GM19240 (cell line): Measurements from ENCODE around the gene PUS3.

ENCODE experiments used
- DNase-seq: peaks from one replicate; pipeline ENCODE4 v3.0.0; 2011; ENCODE audit warnings: low spot score; ENCODE audit not compliant: insufficient read length

Gene PUS3

DNA sequence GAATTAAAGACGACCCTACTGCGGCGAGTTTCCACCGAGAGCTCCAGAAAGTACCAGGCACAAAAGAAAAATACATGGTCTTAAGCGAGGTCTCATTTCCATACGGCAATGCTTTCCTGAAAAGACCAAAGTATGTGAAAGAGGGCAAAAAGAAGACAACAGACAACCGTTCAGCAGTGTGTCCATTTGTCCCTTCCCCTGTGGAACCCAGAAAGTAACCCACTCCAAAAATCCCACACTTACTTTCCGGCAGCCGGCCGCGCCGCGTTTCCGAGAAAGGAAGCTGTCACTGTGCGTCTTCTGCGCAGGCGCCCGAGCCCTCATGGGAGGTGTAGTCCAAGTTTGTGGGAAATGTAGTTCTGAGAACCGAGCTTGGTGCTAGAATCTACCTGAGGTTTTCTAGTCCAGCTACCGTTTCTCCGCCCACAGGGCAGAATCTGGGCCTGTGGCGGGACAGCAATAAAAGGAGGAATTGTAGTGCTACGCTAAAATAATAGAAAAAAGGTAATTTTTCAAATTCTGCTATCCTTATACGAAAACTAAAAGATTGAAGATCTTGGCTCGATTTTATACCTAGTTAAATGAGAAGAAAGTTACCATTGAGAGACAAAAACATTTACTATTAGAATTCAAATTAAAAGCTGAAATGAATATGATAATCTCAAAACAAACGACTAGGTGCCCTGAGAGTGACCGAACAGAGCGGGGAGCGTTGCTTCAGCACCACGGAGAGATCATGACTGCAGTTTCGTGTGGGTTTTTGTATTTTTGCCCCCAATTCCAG is at the start of gene PUS3:
TSS of gene PUS3 (minus strand) at position 280 of the 784 bp plus-strand sequence. CDS start 6,922 bp downstream, outside the sequence.
- DNase-seq: peak; percentile 75

DNA sequence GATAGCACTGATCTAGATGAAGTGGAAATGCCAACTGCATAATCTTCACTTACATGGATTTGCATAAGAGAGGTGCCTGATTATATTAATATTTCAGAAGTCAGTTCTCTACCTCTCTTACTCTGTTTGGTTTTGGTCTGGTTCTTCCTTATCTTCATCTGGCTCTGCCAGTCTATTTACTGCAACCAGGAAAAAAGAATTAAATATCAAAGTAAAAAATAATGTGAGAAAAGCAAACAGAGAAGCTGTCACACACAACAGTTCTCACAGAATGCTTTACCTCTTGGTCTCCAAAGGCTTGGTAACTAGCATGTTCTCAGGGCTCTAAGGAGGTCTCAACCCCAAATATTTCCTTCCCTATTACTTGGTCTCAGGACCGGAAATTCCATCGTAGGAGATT is 49.6 kb upstream of the PUS3 start:
- DNase-seq: no peak

- no peak for DNase-seq
Measured at GRCh38 chr11:125951731-125952130, 48.7 kb upstream of the PUS3 start.

- DNase-seq: no peak
Measured at GRCh38 chr11:125950696-125951651, 48.0 kb upstream of the PUS3 start.

DNA sequence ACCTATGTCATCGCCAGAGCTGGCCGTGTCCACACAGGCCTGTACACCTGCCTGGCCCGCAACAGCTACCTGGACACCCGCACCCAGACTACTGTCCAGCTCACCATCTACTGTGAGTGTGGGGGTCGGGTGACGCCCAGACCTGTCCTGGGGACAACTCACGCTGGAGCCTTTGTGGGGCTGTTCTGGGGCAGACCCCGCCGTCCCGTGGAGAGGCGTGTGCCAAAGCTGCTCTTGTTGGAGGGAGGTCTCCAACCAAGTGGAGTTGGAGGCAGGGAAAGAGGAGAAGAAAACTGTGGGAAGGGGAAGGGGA is 47.1 kb upstream of the PUS3 start:
- no peak for DNase-seq

DNA sequence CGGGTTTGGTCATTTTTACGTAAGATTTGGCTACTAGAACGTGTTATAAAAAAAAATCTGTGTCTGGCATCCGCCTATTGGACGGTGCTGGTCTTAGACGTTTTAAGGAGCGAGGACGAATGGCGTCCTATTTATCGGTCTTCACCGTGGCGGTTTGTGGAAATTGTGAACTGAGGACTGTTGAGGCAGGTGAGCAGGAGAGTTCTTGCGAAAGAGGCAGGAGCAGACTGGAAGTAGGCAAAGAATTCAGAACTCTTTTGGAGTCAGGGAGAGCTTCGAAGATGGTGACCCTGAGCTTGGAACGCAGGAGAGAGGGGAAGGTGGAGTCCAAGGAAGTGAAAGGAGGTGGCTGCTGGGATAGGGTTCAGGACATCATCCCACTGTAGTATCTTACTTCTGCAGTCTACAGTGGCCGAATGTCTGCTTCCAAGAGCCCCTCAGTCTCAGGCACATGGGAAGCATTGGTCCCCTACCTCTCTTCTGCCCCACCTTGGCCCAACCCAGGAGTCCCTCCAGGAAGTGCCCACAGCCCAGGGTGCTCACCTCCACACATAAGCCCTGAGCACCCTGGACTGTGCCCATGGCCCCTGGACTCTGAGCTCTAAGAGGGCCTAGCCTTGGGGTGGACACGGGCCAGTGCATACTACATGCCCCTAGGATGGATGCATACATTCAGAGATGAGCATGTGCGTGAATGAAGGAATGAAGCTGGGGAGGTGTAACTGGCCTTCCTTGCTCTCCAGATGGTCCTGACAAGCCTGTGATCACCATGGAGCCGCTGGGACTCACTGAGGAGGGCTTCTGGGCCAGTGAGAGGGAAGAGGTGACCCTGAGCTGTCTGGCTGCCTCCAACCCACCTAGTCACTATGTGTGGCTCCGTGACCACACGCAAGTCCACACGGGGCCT is 46.5 kb upstream of the PUS3 start:
- no peak for DNase-seq

- DNase-seq: no peak
Measured at GRCh38 chr11:125948278-125949051, 45.5 kb upstream of the PUS3 start.

DNA sequence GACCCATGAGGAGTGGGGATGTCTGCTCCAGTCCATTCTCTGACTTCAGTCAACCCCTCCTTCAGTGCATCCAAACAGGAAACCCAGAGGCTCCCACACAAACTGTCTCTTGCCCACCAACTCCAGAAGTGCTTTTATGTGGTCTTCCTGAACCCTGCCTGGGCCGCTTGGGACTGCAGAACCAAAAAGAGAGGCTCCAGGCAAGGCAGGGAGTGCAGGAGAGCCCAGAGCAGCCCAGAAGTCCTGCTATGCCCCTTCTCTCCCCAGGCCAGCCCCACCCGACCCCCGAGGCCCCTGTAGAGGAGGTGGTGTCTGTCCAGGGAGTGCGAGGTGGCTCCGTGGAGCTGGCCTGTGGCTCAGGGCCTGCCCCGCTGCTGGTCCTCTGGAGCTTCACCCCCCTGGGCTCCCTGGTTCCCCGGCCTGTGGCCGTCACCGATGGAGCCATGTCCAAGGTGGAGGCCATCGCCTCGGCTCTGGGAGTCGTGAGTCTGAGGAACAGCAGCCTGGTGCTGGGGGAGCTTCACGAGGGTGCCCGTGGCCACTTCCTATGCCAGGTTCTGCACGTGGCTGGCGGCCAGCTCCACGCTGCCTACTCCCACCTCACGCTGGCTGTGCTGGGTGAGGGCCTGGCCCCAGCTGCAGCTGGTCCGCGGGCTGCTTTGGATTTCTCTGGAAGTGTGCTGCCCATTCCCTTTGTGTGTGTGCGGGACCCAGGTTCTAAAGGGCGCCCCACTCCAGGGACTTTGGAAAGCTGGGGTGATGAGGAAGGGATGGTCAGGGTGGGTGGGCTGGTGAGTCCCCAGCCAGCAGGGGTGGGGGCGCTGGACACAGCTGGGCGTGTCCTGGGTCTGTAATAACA is 44.6 kb upstream of the PUS3 start:
- no peak for DNase-seq

DNA sequence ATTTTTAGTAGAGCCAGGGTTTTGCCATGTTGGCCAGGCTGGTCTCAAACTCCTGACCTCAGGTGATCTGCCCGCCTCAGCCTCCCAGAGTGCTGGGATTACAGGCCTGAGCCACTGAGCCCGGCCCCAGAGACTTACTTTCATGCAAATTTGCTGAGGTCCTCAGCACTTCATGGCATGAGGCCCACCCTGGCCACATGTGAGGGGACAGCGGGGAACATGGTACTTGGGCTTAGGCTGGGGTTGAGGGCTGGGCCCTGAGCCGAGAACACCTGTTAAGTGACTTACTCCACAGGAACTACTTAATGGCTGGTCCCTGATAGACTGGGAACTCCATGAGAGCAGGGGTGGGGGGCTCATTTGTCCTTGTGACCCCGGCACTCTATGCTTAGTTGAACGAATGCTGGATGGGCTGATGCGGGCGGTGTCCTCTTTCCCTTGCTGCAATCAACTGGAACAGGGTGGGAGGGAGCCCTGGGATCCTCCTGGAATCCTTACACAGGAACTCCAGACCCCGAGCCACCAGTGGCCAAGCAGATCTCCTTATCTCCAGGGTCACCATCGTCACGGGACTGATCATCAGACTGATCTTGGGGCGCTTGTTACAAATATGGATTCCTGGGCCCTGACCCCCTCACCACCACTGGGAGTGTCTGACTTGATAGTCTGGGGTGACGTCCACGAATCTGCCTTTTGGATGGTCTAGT is 43.9 kb upstream of the PUS3 start:
- DNase-seq: no peak

DNA sequence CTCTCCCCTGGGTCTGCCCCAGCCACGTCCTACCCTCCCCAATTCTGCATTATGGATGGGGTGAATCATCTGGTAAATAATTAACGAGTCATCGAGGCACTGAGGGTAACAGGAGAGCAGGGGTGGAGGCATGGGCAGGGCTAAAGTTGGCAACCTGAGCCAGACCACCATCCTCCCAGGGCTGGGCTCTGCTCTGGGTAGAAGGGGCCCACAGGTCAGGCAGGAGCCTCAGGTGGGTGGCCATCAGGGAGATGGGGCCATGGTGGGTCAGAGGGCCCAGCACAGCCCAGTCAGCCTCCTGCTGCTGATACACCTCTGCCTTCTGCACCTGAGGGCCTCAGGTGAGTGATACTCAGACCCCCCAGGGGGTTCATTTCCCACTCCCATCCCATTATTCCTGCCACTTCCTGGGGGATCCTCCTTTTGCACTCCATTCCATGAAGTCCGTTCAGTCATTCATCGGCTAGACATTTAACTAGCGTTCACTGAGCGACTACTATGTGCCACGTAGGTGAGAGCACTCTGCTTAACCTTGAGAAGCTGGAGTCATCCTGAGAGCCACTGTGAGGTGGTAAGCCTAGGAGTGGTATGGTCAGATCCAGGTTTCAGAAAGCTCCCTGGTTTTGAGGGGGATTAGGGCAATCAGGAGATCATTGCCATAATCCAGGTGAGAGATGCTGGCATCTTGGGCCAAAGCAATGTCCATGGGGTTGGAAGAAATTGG is 43.0 kb upstream of the PUS3 start, which contains the start of gene VSIG10L2:
TSS of gene VSIG10L2 (plus strand) at position 248 of the 724 bp plus-strand sequence. CDS start at position 260, 12 bp downstream.
- no peak for DNase-seq

GRCh38 chr11:125945011-125945796 is 42.2 kb upstream of the PUS3 start:
- DNase-seq: no peak

DNA sequence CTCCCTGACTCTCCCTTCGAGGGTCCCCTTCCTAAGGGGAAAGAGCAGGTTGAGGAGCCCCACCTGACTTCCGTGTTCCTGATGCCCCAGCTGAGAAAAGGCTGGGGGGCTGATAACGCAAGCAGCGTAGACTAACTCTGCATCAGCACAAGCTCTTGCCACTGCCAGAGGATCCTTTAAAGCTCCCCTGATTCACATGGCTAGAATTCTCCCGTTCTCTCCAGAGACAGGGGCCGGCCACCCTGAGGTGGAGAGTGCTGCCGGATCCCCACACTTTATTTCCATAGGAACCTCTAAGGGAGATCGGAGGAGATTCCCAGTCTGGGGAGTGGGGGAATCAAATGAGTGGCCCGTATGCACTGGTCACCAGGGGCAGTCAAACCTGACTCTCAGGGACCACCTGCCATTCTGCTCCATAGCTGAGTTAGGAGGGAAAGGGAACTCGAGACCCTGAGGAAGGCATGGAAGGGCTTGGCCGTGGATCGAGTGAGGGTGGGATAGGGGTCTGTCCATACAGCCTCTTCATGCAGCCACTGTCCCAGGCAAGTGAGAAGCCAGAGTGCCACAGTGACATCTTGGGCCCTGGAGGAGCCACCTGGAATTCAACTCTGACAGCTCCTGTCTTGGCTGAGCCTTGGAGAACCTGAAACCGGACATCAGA is 41.5 kb upstream of the PUS3 start:
- no peak for DNase-seq

DNA sequence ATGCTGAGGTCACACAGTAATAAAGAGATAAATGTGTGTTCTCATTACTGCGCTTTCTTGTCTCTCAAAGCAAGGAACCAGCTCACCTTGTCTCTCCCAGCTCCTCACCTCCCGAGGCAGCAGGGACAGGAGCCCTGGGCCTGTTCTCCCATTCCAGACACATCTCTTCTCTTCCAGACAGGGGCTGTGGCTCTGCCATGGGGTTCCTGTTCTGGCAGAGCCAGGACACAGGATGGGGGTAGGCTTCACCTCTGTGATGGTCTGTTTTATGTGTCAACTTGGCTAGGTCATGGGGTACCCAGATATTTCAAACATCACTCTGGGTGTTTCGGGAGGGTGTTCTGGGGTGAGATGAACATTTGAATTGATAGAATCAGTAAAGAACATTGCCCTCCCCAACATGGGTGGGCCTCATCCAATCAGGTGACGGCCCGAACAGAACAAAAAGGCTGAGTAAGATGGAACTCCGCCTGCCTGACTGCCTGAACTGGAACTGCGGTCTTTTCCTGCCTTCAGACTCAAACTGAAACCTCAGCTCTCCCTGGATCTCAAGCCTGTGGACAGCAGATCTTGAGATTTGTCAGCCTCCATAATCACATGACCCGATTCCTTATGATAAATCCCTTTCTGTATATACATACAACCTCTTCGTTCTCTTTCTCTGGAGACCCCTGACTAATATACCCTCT is 40.8 kb upstream of the PUS3 start:
- no peak for DNase-seq

DNA sequence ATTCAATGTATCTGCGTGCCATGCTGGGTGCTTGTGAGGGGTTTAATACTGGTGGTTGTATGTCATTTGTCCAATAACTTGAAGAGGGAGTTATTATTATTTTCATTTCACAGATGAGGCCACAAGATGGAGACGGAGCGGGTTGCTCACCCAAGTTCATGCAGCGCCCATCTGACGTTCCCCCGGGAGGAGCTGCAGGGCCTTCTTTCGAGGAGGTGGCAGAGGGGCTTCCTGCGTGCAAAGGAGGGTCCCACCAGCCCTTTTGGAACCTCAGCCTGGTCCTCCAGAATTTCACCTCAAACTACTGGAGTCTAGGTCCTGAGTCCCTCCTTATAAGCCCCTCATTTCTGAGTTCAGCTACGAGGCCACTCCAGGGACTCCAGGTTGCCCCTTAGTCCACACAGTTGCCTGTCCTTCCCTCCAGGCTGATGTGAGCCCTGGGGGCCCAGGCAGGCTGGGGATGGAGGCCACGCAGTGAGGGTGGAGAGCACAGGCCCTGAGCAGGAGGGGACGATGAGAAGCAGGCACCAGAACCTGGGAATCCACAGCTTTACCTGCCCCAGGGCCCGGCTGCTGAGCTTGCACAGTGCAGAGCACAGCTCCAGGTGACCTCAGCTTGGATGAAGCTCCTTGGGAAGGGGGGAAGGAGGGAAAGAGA is 39.9 kb upstream of the PUS3 start:
- DNase-seq: no peak

- DNase-seq: peak; percentile 33
Measured at GRCh38 chr11:125941619-125942611, 38.9 kb upstream of the PUS3 start.
